Activated CD4-positive, alpha-beta T cell treated with anti-CD3 and anti-CD28 coated beads for 1 hour (primary cell): ENCODE measurements around the gene HCST.
"Not testable (repeated sequence)": the region's sequence is repeated elsewhere in the genome, so short reads cannot be mapped to it uniquely, and the experiment has no call there.

Experiments
- DNase-seq: peaks from one replicate; pipeline ENCODE4 v3.0.0-alpha.2; 2020

Gene HCST

DNA sequence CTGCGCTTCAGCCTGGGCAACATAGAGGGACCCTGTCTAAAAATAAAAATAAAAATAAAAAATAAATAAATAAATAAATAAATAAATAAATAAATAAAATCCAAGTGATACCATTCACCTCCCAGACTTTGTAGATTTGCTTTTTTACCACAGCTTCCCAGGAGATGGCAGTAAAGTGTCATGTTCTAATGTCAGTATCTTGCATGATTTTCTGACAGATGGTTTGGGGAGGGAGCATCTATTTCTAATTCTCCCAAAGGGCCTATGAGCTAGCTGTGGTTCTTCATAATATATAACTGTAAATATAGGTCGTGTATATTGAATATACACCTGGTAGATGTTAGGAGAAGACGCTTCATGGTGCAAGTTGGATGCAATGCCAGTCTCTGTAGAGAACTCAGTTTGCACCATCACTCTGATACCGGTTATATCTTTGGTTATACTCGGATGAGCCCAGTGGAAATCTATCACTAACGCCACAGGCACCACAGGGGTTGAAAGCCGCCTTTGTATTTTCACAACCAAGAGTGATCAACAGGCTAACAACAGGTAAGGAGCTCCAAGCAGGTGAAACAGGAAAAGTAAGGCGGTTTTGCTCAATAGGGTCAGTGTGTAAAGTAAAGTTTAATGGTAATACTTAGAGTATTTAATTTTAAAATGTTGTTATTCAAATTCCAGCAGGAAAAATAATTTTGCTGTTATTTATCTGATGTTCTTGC is 20.1 kb upstream of the HCST start:
- peak; percentile 45 for DNase-seq

DNA sequence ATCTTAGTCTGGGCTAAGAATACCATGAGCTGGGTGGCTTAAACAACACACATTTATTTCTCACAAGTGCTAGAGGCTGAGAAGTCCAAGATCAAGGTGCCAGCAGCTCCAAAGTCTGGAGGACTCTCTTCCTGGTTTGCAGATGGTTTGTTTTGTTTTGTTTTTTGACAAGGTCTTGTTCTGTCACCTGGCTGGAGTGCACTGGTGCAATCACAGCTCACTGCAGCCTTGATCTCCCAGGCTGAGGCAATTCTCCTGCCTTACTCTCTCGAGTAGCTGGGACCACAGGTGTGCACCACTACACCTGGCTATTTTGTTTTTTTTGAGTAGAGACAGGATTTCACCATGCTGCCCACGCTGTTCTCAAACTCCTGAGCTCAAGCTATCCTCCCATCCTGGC is 18.4 kb upstream of the HCST start:
- DNase-seq = peak; percentile 50

DNA sequence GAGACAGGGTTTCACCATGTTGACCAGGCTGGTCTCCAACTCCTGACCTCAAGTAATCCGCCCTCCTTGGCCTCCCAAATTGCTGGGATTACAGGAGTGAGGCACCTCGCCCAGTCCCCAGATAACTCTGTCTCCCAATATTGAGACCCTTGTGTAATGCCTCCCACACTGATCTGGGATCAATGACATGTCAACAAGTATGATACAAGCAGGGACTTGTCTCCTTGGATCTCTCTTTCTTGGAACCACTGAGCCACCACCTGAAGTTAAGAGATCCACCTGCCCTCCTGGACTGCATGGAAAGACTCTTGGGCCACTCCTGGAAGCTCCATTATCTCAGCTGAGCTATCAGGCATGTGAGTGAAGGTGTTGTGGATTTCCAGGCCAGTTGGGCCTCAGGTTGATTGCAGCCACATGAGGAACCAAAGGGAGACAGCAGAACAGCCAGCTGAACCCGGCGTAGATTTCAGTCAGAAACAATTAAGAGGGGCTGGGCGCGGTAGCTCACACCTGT is 17.0 kb upstream of the HCST start:
- DNase-seq = peak; percentile 31

DNA sequence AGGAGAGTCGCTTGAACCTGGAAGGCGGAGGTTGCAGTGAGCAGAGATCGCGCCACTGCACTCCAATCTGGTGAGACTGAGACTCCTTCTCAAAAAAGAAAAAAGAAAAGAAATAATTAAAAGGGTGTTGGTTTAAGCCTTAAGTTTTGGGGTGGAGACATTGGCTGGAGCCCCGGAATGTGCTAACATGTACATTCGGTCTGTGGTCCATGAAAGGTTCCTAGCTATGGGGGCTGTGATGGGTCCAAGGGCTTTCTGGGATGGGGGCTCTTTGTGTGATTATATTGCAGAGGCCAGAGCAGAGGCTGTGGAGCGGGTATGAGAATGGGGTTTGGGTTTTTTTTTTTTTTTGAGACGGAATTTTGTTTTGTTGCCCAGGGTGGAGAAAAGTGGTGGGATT is 16.4 kb upstream of the HCST start:
- DNase-seq = no peak

DNA sequence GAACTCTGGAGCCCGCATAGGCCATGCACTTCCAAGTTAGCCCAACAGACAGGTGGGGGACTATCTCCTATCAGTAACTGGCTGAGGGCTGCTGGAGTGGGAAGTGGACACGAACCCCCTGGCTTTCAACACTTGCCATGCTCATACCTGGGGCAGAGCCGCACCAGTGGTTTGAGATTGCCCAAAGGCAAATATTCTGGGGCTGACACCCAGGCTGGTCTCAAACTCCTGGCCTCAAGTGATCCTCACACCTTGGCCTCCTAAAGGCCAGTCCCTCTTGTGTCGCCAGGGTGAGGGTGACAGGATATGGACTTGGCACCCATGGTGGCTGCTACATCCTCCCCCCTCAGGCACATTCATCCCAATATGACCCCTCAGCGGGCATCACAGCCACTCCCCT is 15.1 kb upstream of the HCST start:
- DNase-seq = no peak

DNA sequence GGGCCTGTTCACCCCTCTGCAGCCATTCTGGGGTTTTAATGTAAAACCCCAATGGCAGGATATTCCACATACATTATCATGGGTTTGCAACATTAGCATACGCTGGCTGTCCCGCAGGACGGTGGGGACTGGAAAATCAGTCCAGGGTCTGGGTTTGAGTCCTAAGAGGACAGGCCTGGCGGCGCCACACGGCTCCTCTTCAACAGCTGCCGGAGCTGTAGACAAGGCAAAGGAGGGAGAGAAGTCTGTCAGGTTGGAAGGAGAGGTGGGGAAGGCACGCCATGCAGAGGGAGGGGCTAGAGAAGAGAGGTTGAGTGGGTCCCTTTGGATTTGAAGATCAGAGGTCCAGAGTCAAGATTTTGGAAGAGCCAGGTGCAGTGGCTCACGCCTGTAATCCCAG is 13.9 kb upstream of the HCST start:
- DNase-seq = no peak

DNA sequence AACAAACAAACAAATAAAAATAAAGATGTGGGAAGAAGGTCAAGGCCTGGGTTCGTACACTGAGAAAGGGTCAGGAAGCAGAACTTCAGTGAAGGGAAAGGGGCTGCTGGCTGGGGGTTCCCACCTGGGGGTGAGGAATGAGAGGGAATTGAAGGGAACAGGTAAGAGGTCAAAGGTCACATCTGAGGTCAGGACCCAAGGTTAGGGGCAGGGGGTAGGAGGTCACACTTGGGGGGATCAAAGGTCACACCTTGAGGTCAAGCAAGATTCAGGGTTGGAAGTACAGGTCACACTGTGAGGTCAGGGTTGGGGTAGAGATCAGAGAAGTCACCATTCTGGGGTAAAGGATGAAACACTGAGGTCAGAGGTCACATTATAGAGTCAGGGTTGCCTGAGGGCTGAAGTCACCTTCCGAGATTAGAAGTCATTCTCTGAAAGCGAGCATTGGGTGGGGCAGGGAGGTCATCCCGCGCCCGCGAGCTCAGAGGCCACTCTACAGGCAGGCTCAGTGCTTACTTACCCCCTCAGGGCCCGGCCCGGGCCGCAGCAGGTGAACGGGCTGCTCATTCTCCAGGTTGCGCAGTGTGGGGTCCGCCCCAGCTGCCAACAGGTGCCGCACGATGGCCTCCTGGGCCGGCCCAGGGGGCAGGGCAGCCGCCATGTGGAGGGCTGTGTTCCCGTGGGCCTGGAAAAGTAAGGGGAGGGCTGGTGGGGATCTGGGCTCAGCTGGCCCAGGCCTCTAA is 12.8 kb upstream of the HCST start:
- peak; percentile 58 for DNase-seq

DNA sequence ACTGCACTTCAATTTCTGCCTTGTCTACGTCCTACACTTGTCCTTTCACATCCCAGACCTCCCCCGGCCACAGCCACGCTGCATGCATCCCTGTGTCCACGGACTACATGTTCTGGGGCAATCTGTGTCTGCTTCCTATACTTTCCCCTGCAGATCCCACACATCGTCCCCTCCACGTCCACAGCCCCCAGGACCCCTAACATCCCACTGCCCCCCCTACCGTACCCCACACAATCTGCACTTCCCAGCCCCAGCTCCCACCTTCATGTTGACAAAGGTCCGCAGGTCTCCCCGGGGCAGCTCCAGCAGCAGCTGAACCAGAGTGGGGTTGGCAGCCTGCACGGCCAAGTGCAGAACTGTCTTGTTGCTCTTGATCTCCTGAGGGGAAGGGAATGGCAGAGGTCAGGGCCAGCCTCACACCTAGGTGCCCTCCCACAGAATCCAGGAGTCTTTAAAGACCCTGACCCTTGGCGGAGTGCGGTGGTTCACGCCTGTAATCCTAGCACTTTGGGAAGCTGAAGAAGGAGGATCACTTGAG is 12.1 kb upstream of the HCST start:
- DNase-seq = peak; percentile 47

DNA sequence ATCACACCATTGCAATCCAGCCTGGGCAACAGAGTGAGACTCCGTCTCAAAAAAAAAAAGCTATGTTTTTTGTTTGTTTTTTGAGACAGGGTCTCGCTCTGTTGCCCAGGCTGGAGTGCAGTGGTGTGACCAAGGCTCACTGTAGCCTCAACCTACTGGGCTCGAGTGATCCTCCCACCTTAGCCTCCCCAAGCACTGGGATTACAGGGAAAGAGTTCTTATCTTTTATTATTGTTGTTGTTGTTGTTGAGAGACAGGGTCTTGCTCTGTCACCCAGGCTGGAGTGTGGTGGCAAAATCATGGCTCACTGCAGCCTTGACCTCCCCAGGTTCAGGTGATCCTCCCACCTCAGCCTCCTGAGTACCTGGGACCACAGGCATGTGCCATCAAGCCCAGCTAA is 10.5 kb upstream of the HCST start:
- DNase-seq = not testable (repeated sequence)

DNA sequence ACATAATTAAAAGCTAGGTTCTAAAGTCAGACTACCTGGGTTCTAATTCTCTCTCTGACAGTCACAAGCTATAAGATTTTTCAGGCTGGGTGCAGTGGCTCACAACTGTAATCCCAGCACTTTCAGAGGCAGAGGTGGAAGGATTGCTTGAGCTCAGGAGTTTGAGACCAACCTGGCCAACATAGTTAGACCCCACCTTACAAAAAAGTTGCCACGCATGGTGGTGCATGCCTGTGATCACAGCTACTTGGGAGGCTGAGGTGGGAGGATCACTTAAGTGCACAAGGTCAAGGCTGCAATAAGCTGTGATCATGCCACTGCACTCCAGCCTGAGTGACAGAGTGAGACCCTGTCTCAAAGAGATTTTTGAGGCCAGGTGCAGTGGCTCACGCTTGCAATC is 8.0 kb upstream of the HCST start:
- DNase-seq = no peak

DNA sequence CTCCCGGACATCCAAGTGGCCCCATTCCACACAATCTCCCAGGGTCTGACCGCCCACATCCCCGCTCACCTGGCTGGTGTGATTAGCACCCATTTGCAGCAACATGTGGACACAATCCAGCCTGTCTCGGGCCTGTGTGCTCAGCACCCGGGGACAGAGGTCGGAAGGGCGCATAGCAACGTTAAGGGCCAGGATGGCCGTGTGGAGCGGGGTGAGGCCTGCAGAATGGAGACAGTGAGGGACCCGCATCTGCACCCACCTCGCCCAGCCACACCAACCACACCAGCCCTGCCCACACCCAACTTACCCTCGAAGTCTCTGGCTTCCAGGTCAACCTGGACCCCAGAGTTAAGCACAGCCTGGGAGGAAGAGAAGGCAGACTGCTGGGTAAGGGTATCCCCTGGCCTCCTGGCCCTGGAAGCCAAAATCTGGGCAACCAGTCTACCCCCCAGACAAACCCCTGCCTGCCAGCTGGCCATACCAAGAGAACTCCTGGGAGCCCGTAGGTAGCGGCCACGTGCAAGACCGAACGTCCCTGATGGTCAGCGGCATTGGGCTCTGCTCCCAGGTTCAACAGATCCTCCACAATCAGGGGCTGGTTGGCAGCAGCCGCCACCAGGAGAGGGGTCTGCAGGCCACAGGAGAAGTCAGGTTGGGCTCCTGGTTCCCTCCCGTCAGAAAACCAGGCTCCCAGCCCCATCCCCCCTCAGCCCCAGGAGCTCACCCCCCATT is 6.3 kb upstream of the HCST start:
- no peak for DNase-seq

DNA sequence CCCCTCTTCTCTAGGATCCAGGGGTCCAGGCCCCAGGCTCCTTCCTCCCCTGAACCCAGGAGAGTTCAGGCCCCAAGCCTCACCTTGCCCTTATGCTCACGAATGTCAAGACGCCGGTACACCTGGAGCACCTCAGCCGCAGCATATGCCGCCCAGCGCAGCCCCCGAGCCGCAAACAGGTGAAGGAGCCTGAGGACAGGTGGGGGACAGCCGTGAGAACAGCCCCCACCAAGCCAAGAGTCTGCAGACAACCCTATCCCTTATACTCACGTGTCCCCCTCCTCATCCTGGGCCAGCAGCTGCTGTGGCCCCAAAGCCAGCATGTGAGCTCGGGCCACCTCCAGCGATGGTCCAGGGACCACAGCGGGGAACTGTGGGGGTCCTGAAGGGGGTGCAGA is 5.7 kb upstream of the HCST start:
- no peak for DNase-seq

DNA sequence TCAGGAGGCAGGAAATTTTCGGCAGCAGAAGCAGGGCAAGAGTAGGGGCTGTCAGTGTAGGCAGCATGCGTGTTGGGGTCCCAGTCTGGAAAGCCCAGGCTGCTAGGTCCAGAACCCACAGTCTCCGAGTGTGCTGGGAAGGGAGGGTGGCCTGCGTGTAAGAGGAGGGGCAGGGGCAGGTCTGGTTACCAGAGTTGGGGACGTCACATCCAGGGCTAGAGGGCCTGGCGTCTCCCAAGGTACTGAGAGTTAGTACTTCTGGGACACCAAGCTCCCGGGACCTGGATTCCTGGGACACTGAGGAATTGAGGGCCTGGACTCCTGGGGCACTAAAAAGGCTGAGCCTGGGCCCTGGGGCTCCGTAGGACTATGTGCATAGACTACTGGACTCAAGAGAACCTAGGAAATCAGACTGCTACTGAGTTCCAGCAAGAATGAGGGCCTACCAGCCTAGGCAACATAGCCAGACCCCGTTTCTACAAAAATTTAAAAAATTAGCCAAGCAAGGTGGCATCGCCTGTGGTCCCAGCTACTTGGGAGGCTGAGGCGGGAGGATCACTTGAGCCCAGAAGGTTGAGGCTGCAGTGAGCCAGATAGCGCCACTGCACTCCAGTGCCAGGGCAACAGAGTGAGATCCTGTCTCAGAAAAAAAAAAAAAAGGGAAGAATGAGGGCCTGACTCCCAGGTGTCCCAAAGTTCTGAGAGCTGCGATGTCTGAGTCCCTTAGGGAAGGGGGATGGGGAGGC is 4.5 kb upstream of the HCST start:
- DNase-seq = no peak

DNA sequence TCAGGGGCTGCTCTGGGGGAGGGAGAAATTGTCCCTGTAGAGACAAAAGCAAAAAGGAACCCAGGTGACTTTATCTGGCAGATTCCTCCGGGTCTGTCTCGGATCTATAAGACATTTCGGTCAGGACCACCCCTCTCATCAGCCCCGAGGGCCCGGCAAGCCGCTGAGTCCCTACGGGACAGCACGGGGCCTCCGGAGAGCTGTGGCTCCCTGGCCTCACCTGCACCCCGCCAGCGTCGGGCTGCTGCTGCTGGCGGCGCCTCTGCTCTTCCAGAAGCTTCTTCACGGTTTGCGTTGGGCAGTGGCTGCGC is 3.9 kb upstream of the HCST start:
- no peak for DNase-seq

DNA sequence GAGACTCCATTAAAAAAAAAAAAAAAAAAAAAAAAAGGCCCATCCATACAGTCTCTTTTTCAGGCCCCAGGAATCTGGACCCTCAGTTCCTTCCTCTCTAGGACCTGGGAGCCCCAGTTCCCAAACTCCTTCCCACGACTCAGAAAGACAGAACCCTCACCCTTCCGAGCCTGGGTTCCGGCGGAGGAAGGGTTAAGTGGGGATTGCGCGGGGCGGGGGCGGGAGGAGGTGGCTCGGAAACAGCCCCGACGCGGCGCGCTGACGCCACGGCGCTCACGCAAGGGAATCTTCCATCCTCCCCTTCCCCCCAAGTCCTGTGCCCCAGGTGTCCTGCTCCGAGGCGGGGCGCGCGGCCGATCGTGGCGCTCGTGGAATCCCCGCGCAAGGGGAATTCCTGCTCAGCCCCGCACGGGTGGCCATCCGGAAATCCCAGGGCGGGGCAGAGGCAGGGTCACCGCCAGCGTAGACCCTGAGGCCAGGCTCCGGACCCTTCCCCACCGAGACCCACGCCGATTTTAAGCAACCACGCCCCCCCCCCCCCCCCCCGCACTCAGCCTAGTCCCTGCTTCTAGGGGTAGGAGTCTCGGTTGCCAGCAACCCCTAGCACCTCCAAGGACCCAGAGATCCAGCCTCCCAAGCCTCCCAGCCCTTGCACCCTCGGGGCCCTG is 2.6 kb upstream of the HCST start:
- peak; percentile 86 for DNase-seq

DNA sequence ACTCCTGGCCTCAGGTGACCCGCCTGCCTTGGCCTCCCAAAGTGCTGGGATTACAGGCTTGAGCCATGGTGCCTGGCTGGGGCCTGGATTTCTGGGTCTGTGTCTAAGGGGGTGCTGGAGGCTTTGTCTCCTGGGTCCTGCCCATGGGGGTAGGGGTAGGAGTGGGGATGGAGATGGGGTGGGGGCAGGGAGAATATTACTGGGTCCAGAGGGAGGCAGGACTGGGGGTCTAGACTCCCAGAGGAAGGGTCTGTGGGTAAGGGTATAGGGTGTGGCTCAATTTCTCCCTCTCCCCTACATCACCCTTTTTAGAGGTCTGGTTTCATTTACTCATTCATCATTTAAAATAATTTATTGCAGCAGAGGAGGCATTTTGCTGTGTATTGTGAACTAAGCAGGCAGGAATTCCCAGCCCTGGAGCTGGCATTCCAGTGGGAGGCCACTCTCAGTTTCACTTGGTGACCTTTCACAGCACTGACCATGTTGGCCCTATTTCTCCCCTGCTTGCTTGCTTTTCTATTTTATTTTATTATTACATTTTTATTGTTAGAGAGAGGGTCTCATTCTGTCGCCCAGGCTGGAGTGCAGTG is 1.2 kb upstream of the HCST start:
- no peak for DNase-seq

DNA sequence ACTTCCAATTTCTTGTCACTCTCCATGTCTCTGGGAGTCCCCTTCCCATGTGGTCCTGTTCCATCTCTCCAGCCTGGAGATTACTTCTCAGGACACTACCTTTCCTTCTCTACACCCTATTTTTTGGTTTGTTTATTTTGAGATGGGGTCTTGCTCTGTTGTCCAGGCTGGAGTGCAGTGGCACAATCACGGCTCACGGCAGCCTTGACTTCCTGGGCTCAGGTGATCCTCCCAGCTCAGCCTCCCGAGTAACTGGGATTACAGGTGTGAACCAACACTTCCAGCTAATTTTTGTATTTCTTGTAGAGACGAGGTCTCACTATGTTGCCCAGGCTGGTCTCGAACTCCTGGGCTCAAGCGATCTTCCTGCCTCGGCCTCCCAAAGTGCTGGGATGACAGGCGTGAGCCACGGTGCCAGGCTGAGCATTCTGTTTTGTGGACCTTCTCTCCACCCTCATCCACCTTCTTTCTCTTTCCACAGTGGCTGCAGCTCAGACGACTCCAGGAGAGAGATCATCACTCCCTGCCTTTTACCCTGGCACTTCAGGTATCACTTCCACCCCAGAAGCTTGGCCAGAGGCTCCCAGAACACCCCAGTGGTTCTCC is 644 bp downstream of the HCST start:
- DNase-seq = no peak

DNA sequence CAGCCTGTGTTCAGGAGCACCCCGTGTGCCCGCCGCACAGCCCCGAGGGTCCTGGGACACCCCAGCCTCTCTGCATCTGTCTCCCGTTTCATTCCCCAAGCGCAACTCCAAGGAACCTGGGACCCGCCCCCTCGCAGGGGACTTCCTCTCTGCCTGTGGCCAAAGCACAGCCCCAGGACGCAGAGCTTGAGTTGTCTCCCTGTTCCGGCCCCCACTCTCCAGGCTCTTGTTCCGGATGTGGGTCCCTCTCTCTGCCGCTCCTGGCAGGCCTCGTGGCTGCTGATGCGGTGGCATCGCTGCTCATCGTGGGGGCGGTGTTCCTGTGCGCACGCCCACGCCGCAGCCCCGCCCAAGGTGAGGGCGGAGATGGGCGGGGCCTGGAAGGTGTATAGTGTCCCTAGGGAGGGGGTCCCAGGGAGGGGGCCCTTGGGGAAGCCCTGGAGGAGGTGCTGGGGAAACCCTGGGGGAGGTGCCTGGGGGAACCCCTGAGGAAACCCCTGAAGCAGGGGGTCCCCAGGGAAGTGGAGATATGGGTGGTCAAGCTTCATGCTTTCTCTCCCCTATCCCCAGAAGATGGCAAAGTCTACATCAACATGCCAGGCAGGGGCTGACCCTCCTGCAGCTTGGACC is 1.3 kb downstream of the HCST start:
- DNase-seq = peak; percentile 87

DNA sequence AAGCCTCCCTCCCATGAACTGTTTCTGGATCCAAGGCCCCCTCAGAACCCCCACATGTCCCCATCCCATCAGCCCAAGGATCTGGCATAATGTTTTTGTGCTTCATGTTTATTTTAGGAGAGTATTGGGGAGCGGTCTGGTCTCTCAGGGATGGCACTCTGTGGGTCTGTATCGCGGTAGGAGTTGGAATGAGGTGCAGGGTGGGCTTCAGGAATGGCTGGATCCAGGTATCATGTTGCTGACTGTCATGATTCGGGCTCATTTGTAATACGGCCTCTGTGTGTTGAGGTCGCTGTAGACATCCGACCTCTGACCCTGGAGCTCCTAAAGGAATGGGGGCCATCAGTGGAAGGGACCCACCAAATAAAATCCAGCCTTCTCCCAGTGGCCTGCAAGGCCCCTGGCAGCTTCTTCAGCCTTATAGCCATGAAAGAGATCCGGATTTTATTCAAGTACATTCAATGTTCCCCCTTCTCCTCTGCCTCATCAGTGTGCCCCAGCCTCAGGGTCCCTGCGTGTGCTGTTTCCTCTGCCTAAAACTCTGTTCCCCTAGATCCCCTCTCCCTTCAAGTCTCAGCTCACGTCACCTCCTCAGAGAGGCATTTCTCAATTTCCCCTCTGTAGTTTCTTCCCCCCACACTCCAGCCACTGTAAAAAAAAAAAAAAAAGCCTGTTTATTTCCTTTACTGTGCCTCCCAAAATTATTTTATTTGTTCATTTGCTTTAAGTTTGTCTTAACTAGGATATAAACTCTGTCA is 2.2 kb downstream of the HCST start:
- DNase-seq = no peak

DNA sequence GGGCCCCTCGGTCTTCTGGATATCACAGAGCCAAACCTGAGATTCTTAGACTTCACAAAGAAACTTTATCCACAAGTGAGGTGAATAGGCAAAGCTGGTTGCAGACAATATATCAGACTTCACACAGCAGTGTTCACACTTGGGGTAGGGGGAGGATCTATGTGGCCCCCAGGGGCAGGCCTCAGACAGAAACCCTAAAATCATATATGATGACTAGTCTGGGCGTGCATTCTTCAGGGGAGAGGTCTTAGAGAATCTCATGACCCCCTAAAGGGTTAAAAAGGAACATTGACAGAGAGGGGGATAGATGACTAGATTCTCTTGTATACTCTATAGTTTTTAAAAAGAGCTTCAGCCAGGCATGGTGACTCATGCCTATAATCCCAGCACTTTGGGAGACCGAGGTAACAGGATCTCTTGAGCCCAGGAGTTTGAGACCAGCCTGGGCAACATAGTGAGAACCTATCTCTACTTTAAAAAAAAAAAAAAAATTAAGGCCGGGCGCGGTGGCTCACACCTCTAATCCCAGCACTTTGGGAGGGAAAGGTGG is 2.9 kb downstream of the HCST start:
- DNase-seq = no peak
